MM.1S (cell line): ENCODE results near the gene ZFYVE28.

Experiments used
- DNase-seq: peaks from one replicate; pipeline ENCODE4 v3.0.0-alpha.2; 2015
- H2AFZ ChIP-seq: fragments of 300-600 bp; sonication (generic); 2 replicates; pipeline ENCODE4 v1.6.0; 2016; ENCODE audit warnings: antibody characterized with exemption, low read length
- H3F3A ChIP-seq: fragments of 300-600 bp; sonication (generic); 2 replicates; pipeline ENCODE4 v1.6.1; 2016; ENCODE audit warnings: mild to moderate bottlenecking, antibody characterized with exemption, low read length, moderate library complexity, mixed read lengths; ENCODE audit not compliant: insufficient read depth
- H3K27ac ChIP-seq: fragments of 300-600 bp; sonication (generic); 2 replicates; pipeline ENCODE4 v1.5.1; 2016; ENCODE audit warnings: mild to moderate bottlenecking, low read length
- H3K27me3 ChIP-seq: fragments of 300-600 bp; sonication (generic); replicated peaks from 2 replicates; pipeline ENCODE4 v1.6.0; 2016; ENCODE audit warnings: low read length; ENCODE audit not compliant: insufficient read depth
- H3K36me3 ChIP-seq: fragments of 300-600 bp; sonication (generic); replicated peaks from 2 replicates; pipeline ENCODE4 v1.6.1; 2016; ENCODE audit warnings: mild to moderate bottlenecking, low read length, mixed read lengths; ENCODE audit not compliant: insufficient read depth
- H3K4me1 ChIP-seq: fragments of 300-600 bp; sonication (generic); 2 replicates; pipeline ENCODE4 v1.6.1; 2016; ENCODE audit warnings: low read length, mixed read lengths
- H3K4me2 ChIP-seq: fragments of 300-600 bp; sonication (generic); 2 replicates; pipeline ENCODE4 v1.6.0; 2016; ENCODE audit warnings: low read depth, low read length
- H3K4me3 ChIP-seq: fragments of 300-600 bp; sonication (generic); 2 replicates; pipeline ENCODE4 v1.5.1; 2016; ENCODE audit warnings: low read length, mixed read lengths
- H3K79me2 ChIP-seq: fragments of 300-600 bp; sonication (generic); 2 replicates; pipeline ENCODE4 v1.6.1; 2016; ENCODE audit warnings: mixed run types, low read length, mixed read lengths
- H3K9ac ChIP-seq: fragments of 300-600 bp; sonication (generic); 2 replicates; pipeline ENCODE4 v1.6.1; 2016; ENCODE audit warnings: low read length, mixed read lengths
- H3K9me2 ChIP-seq: fragments of 300-600 bp; sonication (generic); replicated peaks from 2 replicates; pipeline ENCODE4 v1.6.1; 2016; ENCODE audit warnings: mild to moderate bottlenecking, low read length, mixed read lengths; ENCODE audit not compliant: insufficient read depth
- H3K9me3 ChIP-seq: fragments of 300-600 bp; sonication (generic); replicated peaks from 2 replicates; pipeline ENCODE4 v1.6.1; 2016; ENCODE audit warnings: mild to moderate bottlenecking, low read length, mixed read lengths; ENCODE audit not compliant: insufficient read depth
- H4K20me1 ChIP-seq: fragments of 300-600 bp; sonication (generic); 2 replicates; pipeline ENCODE4 v1.6.1; 2016; ENCODE audit warnings: mild to moderate bottlenecking, low read length, moderate library complexity, mixed read lengths; ENCODE audit not compliant: insufficient read depth
- EZH2 ChIP-seq: fragments of 300-600 bp; sonication (generic); optimal IDR thresholded peaks from 2 replicates; pipeline ENCODE3; 2017; ENCODE audit warnings: low read depth, mild to moderate bottlenecking, antibody characterized with exemption, low read length, mixed read lengths
- EZH2phosphoT487 ChIP-seq: fragments of 300-600 bp; sonication (generic); IDR thresholded peaks from 2 replicates; pipeline ENCODE4 v1.6.1; 2018; ENCODE audit warnings: antibody characterized with exemption, low read length
- TF ChIP-seq, protein P1 (sequence below): fragments of 300-600 bp; sonication (generic); IDR thresholded peaks from 2 replicates; pipeline ENCODE4 v1.5.1; 2016; ENCODE audit warnings: antibody characterized with exemption, low read length, mixed read lengths

Gene ZFYVE28

DNA sequence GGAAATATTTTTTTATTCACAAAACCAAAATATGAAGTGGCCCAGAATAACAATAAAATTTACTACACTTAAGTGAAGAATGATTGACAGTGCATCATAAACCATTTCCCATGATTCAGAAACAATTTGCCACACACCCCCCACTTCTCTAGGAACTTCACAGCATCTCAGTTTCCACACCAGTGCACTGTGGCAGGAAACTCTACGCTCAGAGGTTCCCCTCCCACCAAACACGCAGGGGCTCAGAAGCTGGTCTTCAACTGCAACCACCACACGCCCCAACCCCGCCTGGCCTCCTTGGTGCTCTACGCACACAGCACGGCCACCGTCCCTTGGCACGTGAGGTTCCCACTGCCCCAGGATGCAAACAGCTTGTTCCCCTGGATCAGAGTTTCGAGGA lies 63.7 kb downstream of the ZFYVE28 start:
- Histone ChIP-seq H3K4me1 (no peaks in the 10 kb centered on the region), H2AFZ (no peak overlapping the region), H3K9me3 (no peaks in the 10 kb centered on the region), H3K27me3 (no peaks in the 10 kb centered on the region), H3K4me2 (no peak overlapping the region), H3K36me3 (no peaks in the 10 kb centered on the region), H3F3A (no peaks in the 10 kb centered on the region), H3K4me3 (no peak overlapping the region), H3K9me2 (no peaks in the 10 kb centered on the region), H3K9ac (no peak overlapping the region), H3K27ac (no peak overlapping the region), H3K79me2 (no peaks in the 10 kb centered on the region), H4K20me1 (no peaks in the 10 kb centered on the region)
- DNase-seq: no peak
- TF ChIP-seq EZH2phosphoT487 (no peak), EZH2 (no peak)
- TF ChIP-seq, protein P1, sequence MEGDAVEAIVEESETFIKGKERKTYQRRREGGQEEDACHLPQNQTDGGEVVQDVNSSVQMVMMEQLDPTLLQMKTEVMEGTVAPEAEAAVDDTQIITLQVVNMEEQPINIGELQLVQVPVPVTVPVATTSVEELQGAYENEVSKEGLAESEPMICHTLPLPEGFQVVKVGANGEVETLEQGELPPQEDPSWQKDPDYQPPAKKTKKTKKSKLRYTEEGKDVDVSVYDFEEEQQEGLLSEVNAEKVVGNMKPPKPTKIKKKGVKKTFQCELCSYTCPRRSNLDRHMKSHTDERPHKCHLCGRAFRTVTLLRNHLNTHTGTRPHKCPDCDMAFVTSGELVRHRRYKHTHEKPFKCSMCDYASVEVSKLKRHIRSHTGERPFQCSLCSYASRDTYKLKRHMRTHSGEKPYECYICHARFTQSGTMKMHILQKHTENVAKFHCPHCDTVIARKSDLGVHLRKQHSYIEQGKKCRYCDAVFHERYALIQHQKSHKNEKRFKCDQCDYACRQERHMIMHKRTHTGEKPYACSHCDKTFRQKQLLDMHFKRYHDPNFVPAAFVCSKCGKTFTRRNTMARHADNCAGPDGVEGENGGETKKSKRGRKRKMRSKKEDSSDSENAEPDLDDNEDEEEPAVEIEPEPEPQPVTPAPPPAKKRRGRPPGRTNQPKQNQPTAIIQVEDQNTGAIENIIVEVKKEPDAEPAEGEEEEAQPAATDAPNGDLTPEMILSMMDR: no peak

DNA sequence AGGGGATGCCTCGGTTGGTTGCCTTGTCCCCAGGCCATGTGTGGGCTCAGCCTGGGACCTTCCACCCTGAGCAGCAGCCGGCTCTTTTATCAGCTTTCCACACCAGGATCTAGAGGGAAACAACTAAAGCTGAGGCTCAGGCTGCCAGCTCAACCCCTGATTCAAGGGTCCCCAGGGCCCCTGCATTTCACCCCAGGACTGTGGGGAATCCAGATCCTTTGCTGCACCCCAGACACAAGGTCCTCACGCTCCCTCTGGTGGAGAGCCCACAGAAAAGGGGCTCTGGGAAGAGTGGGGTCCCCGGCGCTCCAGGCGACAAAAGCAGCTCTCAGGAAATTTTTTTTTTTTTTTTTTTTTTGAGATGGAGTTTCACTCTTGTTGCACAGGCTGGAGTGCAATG lies 64.3 kb downstream of the ZFYVE28 start:
- DNase-seq: no peak
- Histone ChIP-seq H3K79me2 (no peaks in the 10 kb centered on the region), H3K9ac (no peak overlapping the region), H3K9me2 (no peaks in the 10 kb centered on the region), H4K20me1 (no peaks in the 10 kb centered on the region), H3K4me1 (no peaks in the 10 kb centered on the region), H3K4me2 (no peak overlapping the region), H3K36me3 (no peaks in the 10 kb centered on the region), H2AFZ (no peak overlapping the region), H3K9me3 (no peaks in the 10 kb centered on the region), H3K27me3 (no peaks in the 10 kb centered on the region), H3F3A (no peaks in the 10 kb centered on the region), H3K27ac (no peak overlapping the region), H3K4me3 (no peak overlapping the region)
- TF ChIP-seq, protein P1: peak; percentile 20; the same call in 1 of the 2 replicates
- no peak for TF ChIP-seq EZH2

DNA sequence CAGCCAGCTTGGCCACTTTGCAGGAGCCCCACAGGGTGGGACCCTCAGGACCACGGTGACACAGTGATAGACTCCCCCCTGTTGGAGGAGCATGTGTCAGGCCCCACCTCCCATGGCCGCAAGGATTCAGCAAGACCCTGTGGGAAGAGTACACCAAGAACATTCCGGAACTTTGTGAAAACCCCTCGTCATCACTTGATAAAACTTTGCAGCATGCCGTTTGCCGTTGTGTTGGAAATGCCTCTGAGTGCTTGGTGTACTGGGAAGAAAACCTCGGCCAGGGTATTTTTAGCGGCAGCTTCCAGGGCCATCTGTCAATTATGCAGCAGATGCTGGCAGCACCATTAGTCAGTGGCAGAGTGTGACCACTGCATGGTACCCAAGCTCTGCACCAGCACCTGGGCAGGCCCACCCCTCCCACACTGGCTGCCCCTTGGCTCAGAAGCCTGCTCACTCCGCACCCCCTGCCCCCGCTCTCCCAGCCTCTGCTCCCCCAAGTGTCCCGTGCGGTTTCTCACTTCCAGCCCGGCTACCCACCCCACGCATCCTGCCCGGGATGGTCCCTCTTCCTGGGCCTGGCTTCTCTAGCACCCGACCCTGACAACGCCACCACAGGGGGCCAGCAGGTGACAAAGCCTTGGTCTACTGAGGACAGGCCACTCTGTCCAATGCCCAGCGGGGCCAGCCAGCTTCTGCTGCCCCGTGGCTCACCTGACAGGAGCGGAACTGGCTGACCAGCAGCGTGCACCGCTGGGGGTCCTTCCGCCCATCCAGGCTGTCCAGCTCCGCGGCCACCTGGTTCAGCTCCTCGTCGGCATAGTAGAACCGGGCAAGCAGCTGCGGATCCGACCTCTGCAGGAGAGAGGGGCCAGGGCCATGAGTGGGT lies 65.0 kb downstream of the ZFYVE28 start:
- Histone ChIP-seq H3K4me3 (no peak overlapping the region), H3K79me2 (no peaks in the 10 kb centered on the region), H3K9ac (no peak overlapping the region), H3F3A (no peaks in the 10 kb centered on the region), H3K27ac (no peak overlapping the region), H3K4me1 (no peaks in the 10 kb centered on the region), H3K9me3 (no peaks in the 10 kb centered on the region), H2AFZ (no peak overlapping the region), H3K27me3 (no peaks in the 10 kb centered on the region), H3K9me2 (no peaks in the 10 kb centered on the region), H3K4me2 (no peak overlapping the region), H3K36me3 (no peaks in the 10 kb centered on the region), H4K20me1 (no peaks in the 10 kb centered on the region)
- TF ChIP-seq EZH2 (no peak), EZH2phosphoT487 (no peak)
- TF ChIP-seq, protein P1: no peak
- no peak for DNase-seq
